Epithelial cell of esophagus (primary cell): ENCODE measurements around the gene ZBTB47.
A peak's percentile ranks its signal among the peaks of the same experiment; 100 is the strongest.

Source experiments
- DNase-seq: peaks from one replicate; pipeline ENCODE4 v3.0.0; 2010; ENCODE audit warnings: low read depth
- H3K4me3 ChIP-seq: 2 replicates; pipeline ENCODE4 v1.5.1; 2011; ENCODE audit warnings: mild to moderate bottlenecking, low read length, control low read depth
- CTCF ChIP-seq: IDR thresholded peaks from 2 replicates; pipeline ENCODE4 v1.5.1; 2011; ENCODE audit warnings: low read depth, mild to moderate bottlenecking, low read length, control low read depth, inconsistent platforms; ENCODE audit not compliant: insufficient read depth; ENCODE audit errors: missing control alignments

The ZBTB47 gene

GRCh38 chr3:42639192-42639591 lies 14.3 kb upstream of the ZBTB47 start:
- DNase-seq, result no peak
- H3K4me3 ChIP-seq, result no peak overlapping the region
- no peak for TF ChIP-seq CTCF

GRCh38 chr3:42640129-42640528 lies 13.4 kb upstream of the ZBTB47 start:
- H3K4me3 ChIP-seq, result no peak overlapping the region
- TF ChIP-seq CTCF, result no peak
- DNase-seq, result no peak

- no peak for TF ChIP-seq CTCF
- no peak overlapping the region for H3K4me3 ChIP-seq
- DNase-seq, result peak; percentile 59
Measured at GRCh38 chr3:42640771-42641370, 12.6 kb upstream of the ZBTB47 start.

GRCh38 chr3:42647821-42648459 lies 5.6 kb upstream of the ZBTB47 start:
- no peak overlapping the region for H3K4me3 ChIP-seq
- TF ChIP-seq CTCF, result no peak

GRCh38 chr3:42649006-42649405 lies 4.5 kb upstream of the ZBTB47 start:
- DNase-seq, result no peak
- TF ChIP-seq CTCF, result no peak
- no peak overlapping the region for H3K4me3 ChIP-seq

More at GRCh38 chr3:42647821-42648459, 5.6 kb upstream of the ZBTB47 start:
- DNase-seq, result no peak

GRCh38 chr3:42649783-42650182 lies 3.7 kb upstream of the ZBTB47 start:
- no peak overlapping the region for H3K4me3 ChIP-seq
- no peak for DNase-seq
- TF ChIP-seq CTCF, result no peak
